GM12891 (cell line): ENCODE measurements around the gene KDM4D.

Source experiments
- PAX5 ChIP-seq: IDR thresholded peaks from 2 replicates; pipeline ENCODE4 v1.6.1; 2011; ENCODE audit warnings: low read length, moderate library complexity, mild to moderate bottlenecking; ENCODE audit not compliant: insufficient read depth, severe bottlenecking
- POLR2A ChIP-seq: IDR thresholded peaks from 2 replicates; pipeline ENCODE4 v1.6.1; 2011; ENCODE audit warnings: low read depth, low read length, control low read depth
- POLR2AphosphoS5 ChIP-seq: IDR thresholded peaks from 2 replicates; pipeline ENCODE4 v1.6.1; 2011; ENCODE audit warnings: low read depth, low read length, control low read depth
- SPI1 ChIP-seq: IDR thresholded peaks from 2 replicates; pipeline ENCODE4 v1.6.1; 2011; ENCODE audit warnings: low read depth, low read length, control low read depth
- TAF1 ChIP-seq: IDR thresholded peaks from 2 replicates; pipeline ENCODE4 v1.6.1; 2011; ENCODE audit warnings: low read depth, low read length, control low read depth

DNA sequence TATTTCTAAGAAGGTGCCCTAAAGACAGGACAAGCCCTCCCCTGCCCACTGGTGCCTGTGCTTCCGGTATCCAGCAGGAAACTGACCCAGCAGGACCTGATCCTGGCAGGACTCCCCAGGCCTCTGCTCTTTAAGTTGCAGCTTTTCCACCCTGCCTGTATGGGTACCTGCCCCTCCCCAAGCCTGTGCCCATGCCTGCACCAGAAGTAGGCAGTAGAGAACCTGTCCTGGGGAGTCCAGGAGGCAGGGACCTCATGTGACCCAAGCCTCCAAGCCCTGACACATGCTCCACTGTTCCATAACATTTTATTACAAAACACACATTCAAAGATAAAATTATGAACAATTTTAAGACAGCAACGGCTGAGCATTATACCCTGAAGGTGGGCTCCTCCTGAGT is 14.3 kb upstream of the KDM4D start:
- no peak for TF ChIP-seq POLR2A
- TF ChIP-seq POLR2AphosphoS5 = no peak
- no peak for TF ChIP-seq SPI1
- TF ChIP-seq TAF1 = no peak
- TF ChIP-seq PAX5 = no peak
